SU-DHL-6 (cell line): ENCODE results near the gene SLC26A2.

Experiments used
- CTCF ChIP-seq: fragments of 200-600 bp; sonication (generic); IDR thresholded peaks from one replicate; pipeline ENCODE4 v1.5.1; 2017; ENCODE audit warnings: antibody characterized with exemption, mild to moderate bottlenecking, low read length, moderate library complexity; ENCODE audit not compliant: insufficient read depth, poor library complexity, severe bottlenecking
- EZH2phosphoT487 ChIP-seq: fragments of 200-600 bp; sonication (generic), shearing (Covaris generic); conservative IDR thresholded peaks from 2 replicates; pipeline ENCODE4 v1.6.1; 2018; ENCODE audit warnings: mild to moderate bottlenecking, antibody characterized with exemption, low read length, moderate library complexity, mixed read lengths

GRCh38 chr5:149913436-149914419 lies 46.8 kb upstream of the SLC26A2 start:
- TF ChIP-seq CTCF (no peak), EZH2phosphoT487 (no peak)
